Ovary (tissue), 3 donors: Measurements from ENCODE around the gene CTNNA3.

ENCODE experiments used
- POLR2A ChIP-seq: fragments of 450-650 bp; IDR thresholded peaks from one replicate; pipeline ENCODE4 v1.6.1; 2017; ENCODE audit warnings: antibody characterized with exemption, mild to moderate bottlenecking, moderate library complexity
- TF ChIP-seq, protein P1 (sequence below), 3 donors: fragments of 450-650 bp in 2 of 3; fragments of 200-600 bp in 1 of 3; IDR thresholded peaks; one replicate each; pipeline versions ENCODE4 v1.5.1 to v1.8.0; 2016 to 2022; ENCODE audit warnings: antibody characterized with exemption in 3 of 3, mild to moderate bottlenecking in 1 of 3
- donor health status: DM: no; HTN: no; CAD: no.

DNA sequence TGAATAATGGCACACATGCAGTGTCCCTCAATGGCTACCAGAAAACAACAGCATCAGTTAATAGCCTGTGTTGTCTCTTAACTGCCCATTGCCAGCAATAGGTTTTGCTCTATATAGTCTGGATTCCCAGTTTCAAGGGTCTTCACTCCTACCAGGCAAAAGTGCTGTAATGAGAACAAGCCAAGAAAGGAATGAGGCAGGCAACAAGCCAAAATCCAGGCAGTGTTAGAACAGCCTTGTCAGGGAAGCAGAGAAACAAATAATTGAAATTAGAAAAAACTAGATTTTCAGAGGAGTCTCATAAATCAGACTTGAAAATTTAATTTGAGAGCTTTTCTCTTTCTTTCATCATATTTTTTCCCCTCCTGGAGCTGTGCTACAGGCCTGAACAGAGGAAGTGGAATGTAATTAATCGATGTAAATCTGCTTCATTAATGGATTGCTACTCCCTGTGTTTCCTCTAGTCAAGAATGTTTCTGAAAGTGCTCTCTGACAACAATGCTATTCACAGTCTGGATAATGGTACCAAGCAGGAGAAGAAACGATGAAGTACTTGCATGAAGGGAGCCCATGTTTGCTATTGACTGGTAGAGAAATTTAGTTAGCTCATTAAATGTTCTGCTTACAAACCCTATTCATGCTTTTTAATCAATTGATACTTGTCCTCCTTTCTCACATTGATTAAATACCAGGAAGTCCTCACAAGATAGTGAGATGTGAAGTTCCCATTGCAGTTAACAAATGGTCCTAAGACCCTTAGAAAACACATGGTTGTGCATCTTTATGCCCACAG lies 972.2 kb downstream of the CTNNA3 start:
- TF ChIP-seq, protein P1, sequence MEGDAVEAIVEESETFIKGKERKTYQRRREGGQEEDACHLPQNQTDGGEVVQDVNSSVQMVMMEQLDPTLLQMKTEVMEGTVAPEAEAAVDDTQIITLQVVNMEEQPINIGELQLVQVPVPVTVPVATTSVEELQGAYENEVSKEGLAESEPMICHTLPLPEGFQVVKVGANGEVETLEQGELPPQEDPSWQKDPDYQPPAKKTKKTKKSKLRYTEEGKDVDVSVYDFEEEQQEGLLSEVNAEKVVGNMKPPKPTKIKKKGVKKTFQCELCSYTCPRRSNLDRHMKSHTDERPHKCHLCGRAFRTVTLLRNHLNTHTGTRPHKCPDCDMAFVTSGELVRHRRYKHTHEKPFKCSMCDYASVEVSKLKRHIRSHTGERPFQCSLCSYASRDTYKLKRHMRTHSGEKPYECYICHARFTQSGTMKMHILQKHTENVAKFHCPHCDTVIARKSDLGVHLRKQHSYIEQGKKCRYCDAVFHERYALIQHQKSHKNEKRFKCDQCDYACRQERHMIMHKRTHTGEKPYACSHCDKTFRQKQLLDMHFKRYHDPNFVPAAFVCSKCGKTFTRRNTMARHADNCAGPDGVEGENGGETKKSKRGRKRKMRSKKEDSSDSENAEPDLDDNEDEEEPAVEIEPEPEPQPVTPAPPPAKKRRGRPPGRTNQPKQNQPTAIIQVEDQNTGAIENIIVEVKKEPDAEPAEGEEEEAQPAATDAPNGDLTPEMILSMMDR (IDR thresholded peaks at IDR 0.05): no peak
- TF ChIP-seq POLR2A: no peak
